ENCODE results near the gene RPH3AL.

RPH3AL gene

DNA sequence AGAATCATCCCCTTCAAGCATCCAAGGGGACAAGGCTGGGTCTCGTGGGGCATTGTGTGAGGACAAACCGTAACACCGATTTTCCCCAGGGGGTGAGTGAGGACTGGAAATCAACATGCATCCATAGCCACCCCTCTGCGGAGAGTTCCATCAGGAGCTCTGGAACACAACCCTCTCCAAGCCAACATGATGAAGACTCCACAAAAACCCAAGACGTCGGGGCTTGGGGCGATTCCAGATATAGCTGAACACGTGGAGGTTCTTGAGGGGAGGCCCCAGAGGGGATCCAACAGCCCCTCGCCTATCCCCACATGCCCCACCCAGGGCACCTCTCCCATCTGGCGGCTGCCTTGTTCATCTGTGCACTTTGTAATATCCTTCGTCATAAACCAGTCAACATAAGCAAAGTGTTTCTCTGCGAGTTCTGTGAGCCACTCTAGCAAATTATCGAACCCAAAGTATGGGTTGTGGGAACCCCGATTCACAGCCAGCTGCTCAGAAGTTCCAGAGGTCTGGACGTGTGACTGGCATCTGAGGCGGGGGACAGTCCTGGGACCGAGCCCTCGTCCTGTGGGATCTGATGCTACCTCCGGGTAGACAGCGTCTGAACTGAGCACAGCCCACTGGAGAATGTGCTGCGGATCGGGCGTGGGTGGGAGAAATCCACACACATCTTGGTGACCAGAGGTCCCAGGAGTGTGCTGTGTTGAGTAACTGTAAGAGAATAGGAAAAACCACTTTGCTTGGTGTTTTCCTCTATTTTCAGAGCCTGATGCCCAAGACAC is 55.5 kb downstream of the RPH3AL start:
- TF ChIP-seq, protein P1, sequence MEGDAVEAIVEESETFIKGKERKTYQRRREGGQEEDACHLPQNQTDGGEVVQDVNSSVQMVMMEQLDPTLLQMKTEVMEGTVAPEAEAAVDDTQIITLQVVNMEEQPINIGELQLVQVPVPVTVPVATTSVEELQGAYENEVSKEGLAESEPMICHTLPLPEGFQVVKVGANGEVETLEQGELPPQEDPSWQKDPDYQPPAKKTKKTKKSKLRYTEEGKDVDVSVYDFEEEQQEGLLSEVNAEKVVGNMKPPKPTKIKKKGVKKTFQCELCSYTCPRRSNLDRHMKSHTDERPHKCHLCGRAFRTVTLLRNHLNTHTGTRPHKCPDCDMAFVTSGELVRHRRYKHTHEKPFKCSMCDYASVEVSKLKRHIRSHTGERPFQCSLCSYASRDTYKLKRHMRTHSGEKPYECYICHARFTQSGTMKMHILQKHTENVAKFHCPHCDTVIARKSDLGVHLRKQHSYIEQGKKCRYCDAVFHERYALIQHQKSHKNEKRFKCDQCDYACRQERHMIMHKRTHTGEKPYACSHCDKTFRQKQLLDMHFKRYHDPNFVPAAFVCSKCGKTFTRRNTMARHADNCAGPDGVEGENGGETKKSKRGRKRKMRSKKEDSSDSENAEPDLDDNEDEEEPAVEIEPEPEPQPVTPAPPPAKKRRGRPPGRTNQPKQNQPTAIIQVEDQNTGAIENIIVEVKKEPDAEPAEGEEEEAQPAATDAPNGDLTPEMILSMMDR (IDR thresholded peaks at IDR 0.05; ENCODE audit: insufficient read depth, low read depth, low read length, missing control alignments) = no peak
- no peak overlapping the region for H3K4me3 ChIP-seq (ENCODE audit: low read length)
- no peak for DNase-seq (ENCODE audit: low read depth)

DNA sequence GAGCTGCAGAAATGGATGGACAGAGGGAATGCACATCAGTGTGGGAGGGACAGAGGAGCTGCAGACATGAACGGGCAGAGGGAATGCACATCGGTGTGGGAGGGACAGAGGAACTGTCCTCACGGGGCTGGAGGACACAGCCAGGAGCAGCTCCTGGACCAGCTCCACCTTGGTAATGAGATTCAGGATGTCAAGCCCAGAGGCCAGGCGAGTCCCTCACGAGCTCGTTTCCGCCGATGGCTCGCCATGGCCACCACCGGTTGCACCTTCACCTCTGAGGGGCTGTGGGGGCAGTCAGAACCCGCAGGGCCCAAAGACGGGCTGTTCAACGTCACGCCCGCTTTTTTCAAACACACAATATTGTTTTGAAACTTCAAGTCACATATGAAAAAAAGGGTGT is 56.2 kb downstream of the RPH3AL start:
- DNase-seq (ENCODE audit: low read depth) = no peak
- no peak overlapping the region for H3K4me3 ChIP-seq (ENCODE audit: low read length)
- TF ChIP-seq, protein P1 (IDR thresholded peaks at IDR 0.05; ENCODE audit: insufficient read depth, low read depth, low read length, missing control alignments) = no peak

DNA sequence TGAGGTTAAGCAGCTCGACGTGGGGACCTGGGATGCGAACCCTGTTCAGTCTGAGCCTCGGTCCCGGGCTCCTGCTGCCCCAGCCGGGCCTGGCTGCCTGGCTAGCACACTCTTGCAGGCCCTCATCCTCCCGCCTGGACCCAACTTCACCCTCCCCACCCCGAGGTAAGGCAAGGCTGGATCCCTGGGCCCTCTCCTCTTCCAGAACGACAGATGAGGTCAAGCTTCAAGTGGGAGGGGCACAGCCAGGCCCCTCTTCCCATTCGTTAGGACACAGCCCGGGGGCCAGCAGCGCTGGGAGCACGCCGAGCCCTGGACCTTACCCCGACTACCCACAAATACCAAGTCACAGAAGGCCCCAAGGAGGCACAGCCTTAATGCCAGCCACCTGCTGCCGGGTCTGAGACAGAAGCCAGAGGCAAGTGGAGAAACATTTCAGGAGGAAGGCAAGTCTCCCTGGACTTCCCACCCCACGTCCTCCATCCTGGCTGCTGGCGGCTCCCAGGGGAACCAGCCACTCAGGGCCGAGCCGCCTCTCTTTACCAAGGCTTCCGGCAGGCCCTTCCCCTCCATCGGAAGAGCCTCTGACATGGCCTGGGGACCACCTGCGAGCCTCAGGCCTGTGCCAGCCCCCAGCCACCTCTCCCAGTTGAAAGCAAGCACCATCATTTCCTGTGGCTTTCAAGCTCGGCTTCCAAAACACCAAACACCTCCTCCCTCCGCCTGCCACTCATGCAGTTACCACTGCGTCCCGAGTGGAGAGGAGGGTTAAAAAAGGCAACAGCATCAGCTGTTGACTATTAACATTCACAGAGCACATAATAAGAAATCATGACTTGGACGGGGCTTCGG is 59.9 kb downstream of the RPH3AL start:
- no peak for DNase-seq (ENCODE audit: low read depth)
- TF ChIP-seq, protein P1 (IDR thresholded peaks at IDR 0.05; ENCODE audit: insufficient read depth, low read depth, low read length, missing control alignments) = no peak
- H3K4me3 ChIP-seq (ENCODE audit: low read length) = no peak overlapping the region

DNA sequence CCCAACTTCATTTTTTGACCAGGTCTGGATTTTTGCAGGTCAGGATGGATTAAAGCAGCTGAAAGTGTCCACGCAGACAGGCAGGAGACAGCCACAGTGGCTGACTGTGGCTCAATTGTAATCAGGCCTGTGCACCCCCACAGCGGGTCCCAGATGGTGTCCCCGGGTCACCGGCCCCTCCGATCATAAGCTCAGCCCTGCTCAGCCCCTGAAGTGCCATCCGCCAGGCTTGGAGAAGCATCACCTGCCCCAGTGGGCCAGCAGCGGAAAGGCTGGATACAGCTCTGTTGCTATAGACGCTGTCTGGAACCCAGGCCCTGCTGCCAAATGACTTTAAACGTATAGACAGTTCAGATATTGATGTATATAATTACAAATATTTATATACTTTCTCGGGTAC is 60.6 kb downstream of the RPH3AL start:
- DNase-seq (ENCODE audit: low read depth) = no peak
- TF ChIP-seq, protein P1 (IDR thresholded peaks at IDR 0.05; ENCODE audit: insufficient read depth, low read depth, low read length, missing control alignments) = no peak
- no peak overlapping the region for H3K4me3 ChIP-seq (ENCODE audit: low read length)

DNA sequence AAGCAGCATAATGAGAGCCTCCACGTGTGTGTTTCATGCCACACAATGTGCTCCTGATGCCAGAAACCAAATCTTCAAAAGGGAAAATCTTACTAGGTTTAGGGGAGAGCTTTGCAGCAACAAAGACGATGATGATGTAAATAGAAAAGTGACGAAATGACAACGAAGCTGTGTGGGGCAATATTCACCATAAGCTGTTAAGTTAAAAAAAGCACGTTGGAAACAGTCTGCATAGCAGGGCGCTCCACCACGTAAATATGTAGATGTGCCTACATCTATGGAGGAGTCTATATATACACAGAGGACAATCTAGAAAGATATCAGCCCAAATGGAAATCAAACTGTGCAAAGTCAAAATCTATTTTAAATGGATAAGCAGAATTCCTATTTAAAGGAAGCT is 61.0 kb downstream of the RPH3AL start:
- no peak for DNase-seq (ENCODE audit: low read depth)
- no peak overlapping the region for H3K4me3 ChIP-seq (ENCODE audit: low read length)
- TF ChIP-seq, protein P1 (IDR thresholded peaks at IDR 0.05; ENCODE audit: insufficient read depth, low read depth, low read length, missing control alignments) = no peak

DNA sequence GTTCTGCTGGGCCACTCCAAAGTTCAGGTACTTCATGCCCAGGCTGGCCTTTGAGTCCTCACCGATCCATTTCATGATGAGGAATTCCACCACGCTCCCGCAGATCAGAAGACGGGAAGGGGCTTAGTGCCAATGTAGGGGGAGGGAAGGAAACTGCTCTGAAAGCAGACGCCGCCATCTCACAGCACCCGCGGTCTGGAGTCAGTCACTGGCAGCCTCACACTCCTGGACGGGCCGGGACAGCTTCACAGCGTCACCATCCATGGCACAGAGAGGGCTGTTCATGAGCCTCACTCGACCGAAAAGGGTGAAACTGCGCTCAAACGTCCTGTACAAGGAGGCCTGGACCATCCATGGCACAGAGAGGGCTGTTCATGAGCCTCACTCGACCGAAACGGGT is 62.0 kb downstream of the RPH3AL start:
- DNase-seq (ENCODE audit: low read depth) = no peak
- TF ChIP-seq, protein P1 (IDR thresholded peaks at IDR 0.05; ENCODE audit: insufficient read depth, low read depth, low read length, missing control alignments) = no peak
- no peak overlapping the region for H3K4me3 ChIP-seq (ENCODE audit: low read length)

Measured in epithelial cell of esophagus (primary cell).